Nucleus accumbens (tissue), 56 donors: Measurements from ENCODE around the gene SLC35B2.

Experiments
- DNase-seq, 56 donors: peaks; one replicate each; lab custom pipeline; 2025; lab: John Stamatoyannopoulos, UW

Gene SLC35B2

DNA sequence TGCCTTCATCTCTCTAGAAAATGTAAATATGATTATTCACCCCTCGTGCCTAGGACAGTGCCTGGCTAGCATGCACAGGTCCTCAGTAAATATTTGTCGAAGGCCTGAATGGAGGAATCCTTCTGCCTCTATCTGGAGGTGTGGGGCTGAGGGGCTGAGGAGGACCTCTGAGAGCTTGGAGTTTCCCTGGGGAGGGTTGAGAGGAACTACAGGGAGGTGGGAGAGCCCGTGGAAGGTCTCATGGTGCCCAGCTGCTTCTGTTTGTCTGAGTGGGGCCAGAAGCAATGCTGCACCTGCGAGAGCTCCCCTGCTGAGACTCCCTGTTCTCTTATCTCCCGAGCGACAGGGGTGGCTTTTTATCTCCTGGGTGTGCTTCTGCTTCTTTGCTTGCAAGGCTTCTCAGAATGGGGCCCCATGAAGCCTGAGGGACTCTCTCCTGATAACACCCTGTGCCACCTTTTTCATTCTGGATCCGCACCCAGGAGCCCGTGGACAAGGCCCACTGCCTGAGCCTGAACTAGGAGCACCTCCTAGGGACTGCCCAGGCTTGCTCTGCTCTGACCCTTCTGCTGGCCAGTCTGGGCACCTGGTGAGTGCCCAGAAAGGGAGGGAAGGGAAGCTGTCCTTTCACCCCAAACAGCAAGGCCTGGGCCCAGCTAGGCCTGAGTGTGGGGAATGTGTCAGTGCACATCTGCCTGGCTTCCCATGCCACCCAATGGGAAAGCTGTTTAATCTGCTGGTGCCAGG, 31.6 kb downstream of the SLC35B2 start:
- DNase-seq = no peak

DNA sequence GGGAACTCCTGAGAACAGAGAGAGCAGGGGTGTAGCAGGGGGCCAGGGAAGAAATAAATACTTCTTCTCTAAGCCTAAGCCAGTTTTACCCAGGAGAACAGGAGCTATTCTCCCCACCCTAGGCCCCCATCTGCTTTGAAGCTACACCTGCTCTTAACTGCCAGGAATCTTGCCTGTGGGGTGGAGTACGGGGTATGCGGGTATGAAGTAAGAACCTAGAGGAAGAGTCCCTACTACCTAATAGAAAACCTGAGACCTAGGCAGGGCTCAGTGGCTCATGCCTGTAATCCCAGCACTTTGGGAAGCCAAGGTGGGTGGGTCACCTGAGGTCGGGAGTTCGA, 32.4 kb downstream of the SLC35B2 start:
- DNase-seq = no peak

DNA sequence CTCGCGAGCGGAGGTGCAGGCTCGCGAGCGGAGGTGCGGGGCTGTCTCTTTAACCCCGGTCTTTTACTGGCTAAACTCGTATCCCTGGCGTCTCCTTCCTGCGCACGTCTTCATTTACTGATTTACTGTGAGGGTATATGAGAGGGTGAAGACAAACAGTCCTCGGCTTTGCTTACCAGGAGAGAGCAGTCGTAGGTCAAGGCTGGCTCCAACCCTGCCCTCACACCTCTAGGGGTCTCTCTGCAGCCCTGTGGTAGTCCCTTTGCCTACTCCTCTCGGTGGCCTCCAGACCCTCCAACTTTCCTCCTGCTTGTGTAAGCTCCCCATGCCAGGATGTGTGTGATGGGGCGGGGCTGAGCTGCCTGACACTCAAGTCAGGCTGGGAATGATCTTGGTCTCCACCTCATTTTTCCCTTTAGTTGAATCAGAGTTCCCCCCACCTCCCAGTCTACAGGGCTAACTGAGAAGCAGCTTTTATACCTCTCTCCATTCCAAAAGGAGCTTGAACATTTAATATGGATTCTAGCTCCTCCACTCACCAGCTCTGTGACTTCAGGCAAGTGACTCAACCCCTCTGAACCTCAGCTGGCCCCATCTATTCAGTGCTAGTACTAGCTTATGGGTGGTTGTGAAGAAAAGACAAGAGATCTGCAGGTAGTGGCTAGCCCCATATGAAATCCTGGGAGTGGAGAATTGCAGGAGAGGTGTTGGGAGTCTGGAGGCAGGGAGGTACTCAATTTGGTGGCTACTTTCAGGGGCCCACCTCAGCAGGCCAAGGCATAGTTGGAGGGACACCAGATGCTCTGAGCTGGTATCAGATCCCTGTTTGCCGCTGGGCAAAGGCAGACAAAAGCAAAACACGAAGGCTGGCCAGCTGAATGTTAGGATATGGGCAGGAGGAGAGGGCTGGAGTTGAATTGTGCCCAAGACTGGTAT, 33.0 kb downstream of the SLC35B2 start:
- peak in 11 of 56 donors; percentile 18 to 51 (median 33) for DNase-seq

DNA sequence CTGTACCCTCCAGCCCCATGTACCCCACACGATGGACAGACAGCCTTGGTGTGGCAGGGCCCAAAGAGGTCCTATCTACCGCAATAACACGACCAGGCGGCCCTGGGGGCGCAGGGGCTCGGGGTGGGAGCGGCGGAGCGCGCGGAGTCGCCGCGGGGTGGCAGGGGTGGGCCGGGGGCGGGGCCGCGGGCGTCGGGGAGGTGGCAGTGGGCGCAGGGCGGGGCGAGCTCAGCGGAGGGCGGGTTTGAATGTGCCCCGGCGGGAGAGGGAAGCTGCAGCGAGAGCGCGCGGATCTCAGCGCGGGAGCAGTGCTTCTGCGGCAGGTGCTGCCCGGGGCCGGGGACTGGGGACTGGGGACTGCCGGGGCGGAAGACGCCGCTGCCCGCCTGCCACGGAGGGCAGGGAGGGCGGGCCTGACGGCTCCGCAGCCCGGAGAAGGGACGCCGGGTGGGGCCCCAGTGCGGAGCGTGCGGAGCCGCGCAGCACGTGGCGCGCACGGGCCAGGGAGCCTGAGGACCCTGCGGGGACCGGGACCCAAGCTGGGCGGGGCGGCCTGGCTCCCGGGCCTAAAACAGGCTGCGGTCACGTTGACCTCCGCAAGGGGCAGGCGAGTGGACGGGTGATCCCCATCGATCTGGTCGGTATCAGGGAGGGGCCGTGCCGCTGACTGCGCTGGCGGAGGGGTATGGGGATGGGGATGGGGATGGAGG, 33.9 kb downstream of the SLC35B2 start, which contains the start of gene SLC29A1:
TSS of gene SLC29A1 (plus strand) at position 277 of the 710 bp plus-strand sequence. CDS start 3,719 bp downstream, outside the sequence.
- peak in 49 of 56 donors; percentile 14 to 83 (median 53) for DNase-seq

DNA sequence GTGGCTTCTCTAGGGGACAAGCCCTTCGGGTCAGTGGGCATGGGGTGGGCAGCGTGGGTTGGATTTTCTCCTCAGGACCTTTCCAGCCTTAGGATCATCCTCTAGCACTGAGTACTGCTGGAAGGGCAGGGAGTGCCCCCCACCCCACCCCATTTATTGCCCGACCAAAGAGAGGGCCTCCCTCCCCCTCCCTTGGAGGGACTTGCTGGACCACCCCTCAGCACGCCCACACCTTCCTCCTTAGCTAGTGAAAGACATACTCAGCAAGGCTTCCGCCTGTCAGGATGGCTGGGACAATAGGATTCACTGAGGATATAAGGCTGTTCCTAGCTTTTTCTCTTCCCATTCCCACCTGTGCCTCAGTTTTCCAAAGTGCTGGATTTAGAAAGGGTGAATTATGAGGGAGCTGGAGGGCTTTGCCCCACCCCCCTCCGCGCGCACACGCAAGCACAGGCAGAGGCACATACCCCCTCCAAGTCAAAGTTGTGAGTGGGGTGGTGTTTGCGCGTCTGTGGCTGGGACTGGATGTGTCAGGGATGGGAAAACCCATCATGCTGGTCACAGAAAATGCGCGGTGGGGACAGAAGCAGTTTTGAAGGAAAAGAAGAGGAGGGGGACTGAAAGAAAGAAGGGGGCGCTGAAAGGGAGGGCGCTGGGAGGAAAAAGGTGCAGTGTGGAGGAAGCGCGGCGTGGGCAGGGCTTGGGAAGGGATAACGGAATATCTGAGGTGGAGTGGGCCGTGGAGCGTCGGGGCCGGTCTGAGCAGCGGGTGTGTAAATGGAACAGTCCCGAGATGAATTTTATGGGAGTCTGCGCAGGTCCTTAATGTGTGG, 34.6 kb downstream of the SLC35B2 start:
- DNase-seq = peak in 3 of 56 donors; percentile 33 to 58 (median 54)

DNA sequence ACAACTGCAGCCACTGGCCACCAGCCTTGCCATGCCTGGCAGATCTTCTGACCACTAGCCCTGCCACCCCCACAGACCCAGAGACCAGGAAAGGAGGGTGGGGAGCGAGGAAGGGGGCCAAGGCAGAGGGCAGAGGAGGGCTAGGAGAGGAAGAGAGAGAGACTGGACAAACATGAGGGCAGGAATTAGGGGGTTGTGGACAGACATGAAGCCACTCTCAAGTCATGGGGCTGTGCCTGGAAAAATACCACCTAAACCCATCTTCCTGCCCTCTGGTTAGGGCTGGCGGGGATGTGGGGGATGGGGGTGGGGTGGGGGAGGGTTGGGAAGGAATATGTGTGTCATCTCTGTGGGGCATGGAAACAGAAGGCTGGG, 35.4 kb downstream of the SLC35B2 start:
- peak in 1 of 56 donors; percentile 55 for DNase-seq

DNA sequence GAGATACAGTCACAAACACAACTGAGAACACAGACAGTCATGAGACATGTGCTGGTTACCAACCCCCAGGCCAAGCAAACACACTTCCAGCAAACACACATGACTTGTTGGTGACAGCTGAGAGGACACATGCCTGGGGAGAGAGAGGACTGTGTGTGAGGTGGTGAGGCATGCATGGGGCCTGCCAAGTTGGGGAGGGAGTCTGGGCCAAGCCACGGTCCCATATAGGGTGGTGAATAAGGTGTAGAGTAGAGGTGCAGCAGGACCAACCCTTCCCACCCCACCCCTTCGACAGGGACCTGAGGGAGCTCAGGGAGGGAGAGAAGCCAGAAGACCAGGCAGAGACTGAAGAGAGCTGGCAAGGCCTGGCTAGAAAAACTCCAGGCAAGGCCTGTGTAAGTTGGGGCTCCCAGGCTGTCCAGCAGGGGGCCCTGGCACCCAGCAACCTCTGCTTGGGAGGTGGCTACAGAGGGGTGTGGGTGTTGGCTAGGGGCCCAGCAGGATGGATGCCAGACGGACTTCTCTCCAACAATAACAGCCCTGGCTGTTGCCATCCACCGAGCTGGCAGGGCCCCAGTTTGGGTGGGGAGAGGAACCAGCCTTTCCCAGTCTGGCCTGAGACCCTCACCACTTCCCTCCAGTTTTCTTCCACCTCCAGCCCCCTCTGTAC, 35.9 kb downstream of the SLC35B2 start:
- DNase-seq = peak in 50 of 56 donors; percentile 6 to 81 (median 56)

DNA sequence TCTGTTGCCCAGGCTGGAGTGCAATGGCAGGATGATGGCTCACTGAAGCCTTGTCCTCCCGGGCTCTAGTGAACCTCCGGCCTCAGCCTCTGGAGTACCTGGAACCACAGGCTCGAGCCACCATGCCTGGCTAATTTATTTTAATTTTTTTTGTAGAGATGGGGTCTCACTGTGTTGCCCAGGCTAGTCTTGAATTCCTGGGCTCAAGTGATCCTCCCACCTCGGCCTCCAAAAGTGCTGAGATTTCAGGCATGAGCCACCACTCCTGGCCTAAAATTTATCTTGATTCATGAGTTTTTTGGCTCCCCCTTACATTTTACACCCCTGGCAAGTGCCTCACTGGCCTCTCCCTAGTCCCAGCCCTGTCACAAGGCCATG, 36.4 kb downstream of the SLC35B2 start:
- no peak for DNase-seq

DNA sequence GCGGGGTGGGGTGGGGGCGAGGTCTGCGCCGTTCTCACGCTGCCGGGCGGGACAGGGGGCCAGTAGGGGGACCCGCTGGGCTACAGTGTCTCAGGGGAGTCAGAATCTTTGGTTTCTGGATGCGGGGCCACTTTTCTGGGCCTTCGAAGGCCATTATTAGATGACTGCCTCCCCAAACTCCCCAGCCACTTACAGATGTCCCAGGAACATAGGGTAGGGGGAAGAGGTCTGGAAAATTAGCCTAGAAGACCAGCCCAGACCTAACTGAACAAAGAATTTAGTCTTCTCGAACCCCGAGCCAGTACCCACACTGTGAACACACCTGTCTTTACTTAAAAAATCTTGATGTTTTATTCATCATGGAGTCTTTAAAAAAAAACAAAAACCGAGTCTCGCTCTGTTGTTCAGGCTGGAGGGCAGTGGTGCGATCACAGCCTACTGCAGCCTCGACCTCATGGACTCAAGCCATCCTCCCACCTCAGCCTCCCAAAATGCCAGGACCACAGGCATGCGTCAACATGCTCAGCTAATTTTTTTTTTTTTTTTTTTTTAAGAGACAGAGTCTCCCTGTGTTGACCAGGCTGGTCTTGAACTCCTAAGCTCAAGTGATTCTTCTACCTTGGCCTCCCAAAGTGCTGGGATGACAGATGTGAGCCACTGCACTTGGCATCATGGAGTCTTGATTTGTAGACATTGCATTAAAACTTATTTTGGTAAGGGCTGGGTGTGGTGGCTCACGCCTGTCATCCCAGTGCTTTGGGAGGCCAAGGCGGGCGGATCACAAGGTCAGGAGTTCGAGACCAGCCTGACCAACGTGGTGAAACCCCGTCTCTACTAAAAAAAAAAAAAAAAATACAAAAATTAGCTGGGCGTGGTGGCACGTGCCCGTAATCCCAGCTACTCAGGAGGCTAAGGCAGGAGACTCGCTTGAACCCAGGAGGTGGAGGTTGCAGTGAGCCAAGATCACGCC, 37.2 kb downstream of the SLC35B2 start:
- no peak for DNase-seq

DNA sequence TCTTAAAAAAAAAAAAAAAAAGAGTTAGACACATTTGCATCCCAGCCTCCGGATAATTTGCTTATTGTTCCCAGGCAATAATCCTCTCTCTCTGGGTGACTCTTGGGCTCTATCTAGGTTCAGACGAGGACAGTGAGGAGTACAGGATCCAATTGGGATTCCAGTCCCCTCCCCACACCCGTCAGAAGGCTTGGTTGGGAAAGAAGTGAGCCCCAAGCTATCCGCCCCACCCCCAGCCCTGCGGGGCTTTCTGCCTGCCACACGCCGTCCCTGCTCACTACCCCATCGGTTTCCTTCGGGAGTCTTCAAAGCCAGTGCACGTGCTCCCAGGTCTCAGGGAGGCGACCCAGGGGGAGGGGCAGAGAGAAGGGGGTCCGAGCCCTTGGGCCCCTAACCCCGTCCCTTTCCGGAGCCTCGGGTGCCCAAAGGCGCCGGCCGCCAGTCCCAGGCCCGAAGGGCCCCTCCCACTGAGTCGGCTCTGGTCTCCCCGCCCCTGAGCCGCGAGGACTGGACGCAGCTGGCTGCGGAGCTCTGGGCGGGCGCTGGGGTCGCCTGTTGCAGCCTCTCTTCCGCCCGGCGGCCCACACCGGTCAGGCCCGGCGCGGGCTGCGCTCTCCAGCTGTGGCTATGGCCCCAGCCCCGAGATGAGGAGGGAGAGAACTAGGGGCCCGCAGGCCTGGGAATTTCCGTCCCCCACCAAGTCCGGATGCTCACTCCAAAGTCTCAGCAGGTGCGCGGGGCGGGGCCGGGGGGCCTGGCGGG, 38.1 kb downstream of the SLC35B2 start:
- peak in 37 of 56 donors; percentile 11 to 70 (median 38) for DNase-seq

DNA sequence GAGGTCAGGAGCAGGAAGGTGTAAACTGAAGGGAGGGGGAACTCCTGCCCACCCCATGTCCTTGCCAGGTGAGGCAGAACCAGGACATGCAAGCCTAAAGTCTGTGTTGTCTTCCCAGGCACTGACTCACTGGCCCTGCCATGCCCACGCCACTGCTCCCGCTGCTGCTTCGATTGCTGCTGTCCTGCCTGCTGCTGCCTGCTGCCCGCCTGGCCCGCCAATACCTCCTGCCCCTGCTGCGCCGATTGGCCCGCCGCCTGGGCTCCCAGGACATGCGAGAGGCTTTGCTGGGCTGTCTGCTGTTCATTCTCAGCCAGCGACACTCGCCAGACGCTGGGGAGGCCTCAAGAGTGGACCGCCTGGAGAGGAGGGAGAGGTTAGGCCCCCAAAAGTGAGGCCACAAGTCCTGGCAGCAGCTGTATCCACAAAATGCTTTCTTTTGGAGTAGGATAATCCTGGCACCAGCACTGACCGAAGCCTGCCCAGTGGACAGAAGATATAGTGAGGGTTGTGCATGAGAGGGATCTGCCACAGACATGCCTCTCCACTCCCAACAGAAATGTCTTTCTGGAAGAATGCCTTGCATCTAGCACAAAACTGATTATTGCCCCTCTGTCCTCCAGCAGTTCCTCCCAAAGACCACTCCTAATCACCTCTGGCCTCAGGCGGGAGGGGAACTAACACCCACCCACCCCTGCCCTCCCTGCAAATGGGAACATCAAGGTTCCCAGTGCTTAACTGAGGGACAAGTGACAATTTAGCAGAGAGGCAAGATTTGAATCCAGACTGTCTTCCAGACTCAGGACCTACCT, 39.8 kb downstream of the SLC35B2 start:
- peak in 32 of 56 donors; percentile 7 to 74 (median 30) for DNase-seq

DNA sequence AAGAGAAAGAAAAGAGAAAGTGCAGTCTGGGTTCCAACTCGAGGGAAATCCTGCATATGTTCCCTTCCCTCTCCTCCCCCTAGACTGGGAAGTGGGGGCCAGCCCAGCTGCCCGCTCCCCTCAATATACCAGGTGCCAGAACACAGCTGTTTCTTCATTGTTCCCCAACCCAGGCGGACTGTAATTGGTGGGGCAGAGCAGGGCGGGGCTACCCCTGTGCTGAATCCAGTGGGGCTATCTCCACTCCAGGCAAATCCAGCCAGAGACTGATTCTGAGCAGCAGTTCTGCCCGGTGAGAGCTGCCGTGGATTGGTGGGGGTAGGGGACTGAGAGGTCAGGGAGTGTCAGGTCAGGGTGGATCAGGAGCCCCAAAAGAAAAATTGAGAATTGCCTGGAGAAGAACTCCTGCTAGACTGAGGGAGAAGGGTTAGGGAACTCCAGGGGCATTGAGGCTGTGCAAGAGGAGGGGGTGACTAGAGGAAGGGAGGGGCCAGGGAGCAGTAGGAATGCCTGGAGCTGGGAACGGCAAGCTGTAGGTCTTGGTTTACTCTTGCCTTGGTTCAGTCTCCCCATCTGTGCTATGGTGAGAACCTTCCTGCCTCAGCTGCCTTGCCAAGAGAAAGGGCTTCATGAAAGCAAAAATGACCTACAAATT, 40.5 kb downstream of the SLC35B2 start, which contains the start of gene MYMX:
TSS of gene MYMX (plus strand) at position 250 of the 655 bp plus-strand sequence. CDS start 546 bp downstream, outside the sequence.
- no peak for DNase-seq

DNA sequence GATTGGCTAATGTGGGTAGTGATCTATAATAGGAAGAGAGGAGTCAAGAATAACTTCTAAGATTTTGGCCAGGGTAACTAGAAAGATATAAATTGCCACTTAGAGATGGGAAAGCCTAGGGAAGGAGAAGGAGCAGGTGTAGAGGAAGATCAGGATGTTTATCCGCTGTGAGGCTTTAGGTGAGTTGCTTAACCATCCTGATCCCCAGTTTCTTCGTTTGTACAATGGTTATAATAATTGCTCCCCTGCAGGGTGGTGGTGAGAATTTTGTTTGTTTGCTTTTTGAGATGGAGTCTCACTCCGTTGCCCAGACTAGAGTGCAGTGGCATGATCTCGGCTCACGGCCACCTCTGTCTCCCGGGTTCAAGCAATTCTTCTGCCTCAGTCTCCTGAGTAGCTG, 43.0 kb downstream of the SLC35B2 start:
- no peak for DNase-seq

DNA sequence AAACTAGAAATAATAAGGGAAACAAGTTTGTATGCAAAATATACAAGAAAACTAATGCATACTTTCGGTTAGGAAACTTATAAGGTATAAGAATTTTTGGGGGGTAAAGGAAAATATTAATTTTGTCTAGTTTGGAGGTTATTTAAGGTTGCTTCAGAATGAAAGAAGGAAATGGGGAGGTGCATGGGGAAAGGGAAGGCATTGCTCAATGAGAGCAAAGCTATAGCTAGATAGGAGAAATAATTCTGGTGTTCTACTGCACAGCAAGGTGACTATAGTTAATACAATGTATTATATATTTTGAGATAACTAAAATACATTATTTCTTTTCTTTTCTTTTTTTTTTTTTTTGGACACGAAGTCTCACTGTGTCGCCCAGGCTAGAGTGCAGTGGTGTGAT, 46.0 kb downstream of the SLC35B2 start:
- no peak for DNase-seq

DNA sequence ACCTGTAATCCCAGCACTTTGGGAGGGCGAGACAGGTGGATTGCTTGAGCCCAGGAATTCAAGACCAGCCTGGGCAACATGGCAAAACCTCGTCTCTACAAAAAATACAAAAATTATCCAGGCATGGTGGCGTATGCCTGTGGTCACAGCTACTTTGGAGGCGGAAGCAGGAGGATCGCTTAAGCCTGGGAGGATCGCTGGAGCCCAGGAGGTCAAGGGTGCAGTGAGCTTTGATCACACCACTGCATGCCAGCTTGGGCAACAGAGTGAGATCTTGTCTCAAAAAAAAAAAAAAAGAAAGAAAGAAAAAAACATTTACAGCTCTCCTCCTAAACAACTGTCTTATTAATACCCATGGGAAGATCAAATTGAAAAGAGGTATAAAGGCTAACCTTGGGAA, 49.4 kb downstream of the SLC35B2 start:
- no peak for DNase-seq
